ENCODE results near the gene BIK.
"Not testable (repeated sequence)": the region's sequence is repeated elsewhere in the genome, so short reads cannot be mapped to it uniquely, and the experiment has no call there.

The BIK gene

DNA sequence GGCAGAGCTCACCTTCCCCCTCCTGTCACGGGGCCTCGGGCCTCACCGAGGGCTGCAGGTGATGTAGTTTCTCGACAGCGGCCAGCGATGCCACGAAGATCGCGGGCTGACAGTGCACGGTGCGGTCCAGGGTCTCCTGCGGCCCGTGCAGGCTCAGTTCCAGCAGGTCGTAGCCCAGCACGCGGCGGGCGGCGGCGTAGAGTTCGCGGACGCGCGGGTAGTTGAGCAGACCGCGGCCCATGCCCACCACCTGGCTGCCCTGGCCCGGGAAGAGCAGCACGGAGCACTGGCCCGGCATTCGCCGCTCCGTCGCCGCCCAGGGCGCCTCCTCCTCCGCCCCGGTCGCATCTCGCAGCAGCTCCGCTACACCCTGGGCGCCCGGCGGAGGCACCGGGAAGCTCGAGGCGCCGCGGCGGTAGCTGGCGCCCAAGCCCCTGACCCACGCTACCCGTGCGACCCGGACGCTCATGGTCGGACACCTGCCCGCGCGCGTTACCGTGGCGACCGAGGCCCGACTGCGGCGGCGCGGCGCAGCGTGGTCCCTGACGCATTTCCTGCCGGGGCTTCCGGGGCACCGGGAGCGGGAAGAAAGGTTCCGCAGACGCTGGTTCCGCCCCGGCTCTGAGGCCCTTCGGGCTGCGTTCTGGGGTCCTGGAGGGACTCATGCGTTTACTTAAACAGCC is 32.5 kb downstream of the BIK start, which contains the start of gene MCAT:
Gene MCAT (minus strand): TSS at position 519 of the 683 bp plus-strand sequence. CDS start 50 bp downstream, at position 469.
- DNase-seq = peak; percentile 81

GRCh38 chr22:43144949-43145348 is 34.4 kb downstream of the BIK start:
- no peak for DNase-seq

- DNase-seq = not testable (repeated sequence)
Measured at GRCh38 chr22:43145371-43145770, 34.8 kb downstream of the BIK start.

DNA sequence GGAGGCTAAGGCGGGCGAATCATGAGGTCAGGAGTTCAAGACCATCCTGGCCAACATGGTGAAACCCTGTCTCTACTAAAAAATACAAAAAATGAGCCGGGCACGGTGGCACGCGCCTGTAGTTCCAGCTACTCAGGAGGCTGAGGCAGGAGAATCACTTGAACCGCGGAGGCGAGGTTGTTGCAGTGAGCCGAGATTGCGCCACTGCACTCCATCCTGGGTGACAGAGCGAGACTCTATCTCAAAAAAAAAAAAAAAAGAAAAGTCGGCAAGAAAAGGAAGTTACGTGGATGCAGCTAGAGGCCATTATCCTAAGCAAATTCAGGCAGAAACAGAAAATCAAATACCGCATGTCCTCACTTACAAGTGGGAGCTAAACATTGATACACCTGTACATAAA is 35.8 kb downstream of the BIK start:
- not testable (repeated sequence) for DNase-seq

DNA sequence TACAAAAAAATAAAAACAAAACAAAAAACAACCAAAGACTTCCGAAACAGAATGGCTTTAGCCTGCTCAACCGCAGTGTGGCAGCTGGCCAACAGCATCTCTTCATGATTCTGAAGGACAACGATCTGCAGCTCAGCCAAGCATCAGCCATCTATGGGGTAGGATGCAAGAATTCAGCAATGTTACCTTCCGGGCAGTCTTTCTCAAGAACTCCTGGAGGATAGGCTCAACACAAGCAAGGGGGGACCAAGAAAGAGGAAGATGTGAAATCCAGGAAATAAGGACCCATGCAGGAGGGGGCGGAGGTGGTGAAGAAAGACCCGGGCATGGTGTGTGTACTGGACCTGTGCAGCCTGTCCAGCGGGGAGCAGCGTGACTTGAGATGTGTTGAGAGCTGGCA is 37.3 kb downstream of the BIK start:
- DNase-seq = no peak

- DNase-seq = no peak
Measured at GRCh38 chr22:43148581-43148980, 38.0 kb downstream of the BIK start.

DNA sequence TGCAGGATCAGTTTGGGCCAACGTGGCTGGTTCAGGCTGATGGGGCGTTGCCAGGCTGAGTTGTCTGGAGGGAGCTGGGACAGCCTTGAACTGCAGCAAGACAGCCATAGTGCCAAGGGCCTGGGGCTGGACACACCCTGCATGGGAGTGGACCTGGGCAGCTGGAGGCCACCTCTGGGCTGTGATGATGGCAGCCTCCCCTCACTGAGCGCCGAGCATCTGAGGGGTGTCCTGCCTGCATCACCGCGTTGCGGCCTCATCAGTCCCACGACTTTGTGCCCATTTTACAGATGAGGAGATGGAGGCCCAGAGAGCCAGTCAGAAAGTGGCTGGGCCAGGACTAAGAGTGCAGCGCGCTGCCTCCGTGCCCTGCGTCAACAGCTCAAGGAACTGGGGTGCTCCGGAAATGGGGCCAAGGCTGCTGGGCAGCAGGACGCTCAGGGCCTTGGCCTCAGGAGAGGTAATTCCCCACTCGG is 40.2 kb downstream of the BIK start:
- DNase-seq = no peak

DNA sequence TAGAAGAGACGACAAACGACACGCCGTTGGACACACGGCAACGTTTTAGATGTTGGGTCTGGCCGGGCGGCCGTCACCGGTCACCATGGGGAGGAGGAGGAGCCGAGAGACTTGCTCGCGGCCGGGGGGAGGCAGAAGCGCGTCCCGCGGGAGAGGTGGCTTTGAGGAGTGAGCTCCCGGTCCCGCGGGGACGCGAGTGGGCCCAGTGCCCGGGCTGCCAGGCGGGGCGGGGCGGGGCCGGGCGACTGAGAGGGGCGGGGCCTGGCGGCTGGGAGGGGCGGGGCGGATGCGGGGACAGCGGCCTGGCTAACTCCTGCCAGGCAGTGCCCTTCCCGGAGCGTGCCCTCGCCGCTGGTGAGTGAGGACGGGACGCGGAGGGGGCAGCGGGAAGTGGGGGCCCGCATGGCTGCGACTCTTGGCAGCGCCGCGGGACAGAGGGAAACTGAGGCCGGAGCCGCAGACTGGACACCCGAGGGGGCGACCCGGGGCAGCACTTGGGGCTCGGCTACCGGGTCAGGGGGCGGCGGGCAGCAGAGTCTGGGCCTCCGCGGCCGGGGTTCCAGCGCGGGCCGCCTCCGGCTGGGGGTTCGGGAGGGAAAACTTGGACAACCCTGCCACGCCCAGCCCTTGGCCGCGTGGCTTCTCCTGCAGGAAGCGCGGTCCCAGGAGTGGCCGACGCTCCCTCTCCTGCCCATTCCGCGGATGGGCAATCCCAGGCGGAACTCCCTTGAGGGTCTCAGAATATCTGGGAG is 40.9 kb downstream of the BIK start, which contains the start of gene TSPO:
Gene TSPO (plus strand): TSS at position 309 of the 752 bp plus-strand sequence. CDS start 7,680 bp downstream, outside the sequence.
- peak; percentile 73 for DNase-seq

- no peak for DNase-seq
Measured at GRCh38 chr22:43152003-43152356, 41.4 kb downstream of the BIK start.

DNA sequence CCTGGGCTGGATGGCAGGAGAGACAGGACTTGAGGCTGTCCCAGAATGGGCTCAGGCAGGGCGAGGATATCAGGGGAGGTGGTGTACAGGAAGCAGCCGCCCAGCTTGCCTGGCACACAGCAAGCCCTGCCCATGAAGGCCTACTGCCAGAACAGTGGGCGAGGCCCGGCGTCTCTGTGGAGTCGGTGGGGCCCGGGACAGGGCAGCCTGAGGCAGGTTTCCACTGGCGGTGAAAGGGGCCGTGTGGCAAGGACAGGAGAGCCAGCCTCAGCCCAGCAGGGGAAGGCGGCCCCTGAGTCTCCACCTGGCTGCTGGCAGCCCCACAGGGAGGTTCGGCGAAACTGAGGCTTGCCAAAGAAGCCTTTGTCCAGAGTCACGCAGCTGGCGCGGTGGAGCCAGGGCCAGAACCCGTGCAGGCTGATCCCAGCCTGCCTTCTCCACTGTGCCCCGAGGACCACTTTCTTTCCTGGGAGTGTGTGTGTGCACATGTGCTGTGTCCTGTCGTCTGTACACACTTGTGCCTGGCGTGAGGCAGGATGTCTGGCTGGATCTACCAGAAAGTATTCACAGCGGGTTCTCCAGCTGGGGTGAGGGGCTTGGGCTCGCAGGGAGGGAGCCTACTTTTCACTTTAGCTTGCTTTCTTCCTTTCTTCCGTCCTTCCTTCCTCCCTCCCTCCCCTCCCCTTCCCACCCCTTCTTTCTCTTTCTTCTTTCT is 42.0 kb downstream of the BIK start:
- peak; percentile 66 for DNase-seq

GRCh38 chr22:43153899-43154298 is 43.3 kb downstream of the BIK start:
- no peak for DNase-seq

- no peak for DNase-seq
Measured at GRCh38 chr22:43154887-43155536, 44.5 kb downstream of the BIK start.

GRCh38 chr22:43155789-43156188 is 45.2 kb downstream of the BIK start:
- no peak for DNase-seq

DNA sequence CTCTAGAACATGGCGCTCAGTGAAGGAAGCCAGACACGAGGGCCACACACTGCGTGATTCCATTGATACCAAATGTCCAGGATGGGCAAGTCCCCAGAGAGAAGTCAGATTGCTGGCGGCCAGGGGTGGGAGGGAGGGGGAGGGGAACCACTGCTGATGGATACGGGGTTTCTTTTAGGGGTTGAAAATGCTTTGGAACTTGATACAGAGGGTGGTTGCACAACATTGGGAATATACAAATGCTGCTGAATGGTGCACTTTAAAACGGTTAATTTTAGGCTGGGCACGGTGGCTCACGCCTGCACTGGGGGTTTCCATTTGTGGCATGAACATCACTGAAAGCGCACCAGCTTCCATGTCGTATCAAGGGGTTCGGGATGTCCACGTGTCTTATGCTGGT is 45.9 kb downstream of the BIK start:
- DNase-seq = no peak

DNA sequence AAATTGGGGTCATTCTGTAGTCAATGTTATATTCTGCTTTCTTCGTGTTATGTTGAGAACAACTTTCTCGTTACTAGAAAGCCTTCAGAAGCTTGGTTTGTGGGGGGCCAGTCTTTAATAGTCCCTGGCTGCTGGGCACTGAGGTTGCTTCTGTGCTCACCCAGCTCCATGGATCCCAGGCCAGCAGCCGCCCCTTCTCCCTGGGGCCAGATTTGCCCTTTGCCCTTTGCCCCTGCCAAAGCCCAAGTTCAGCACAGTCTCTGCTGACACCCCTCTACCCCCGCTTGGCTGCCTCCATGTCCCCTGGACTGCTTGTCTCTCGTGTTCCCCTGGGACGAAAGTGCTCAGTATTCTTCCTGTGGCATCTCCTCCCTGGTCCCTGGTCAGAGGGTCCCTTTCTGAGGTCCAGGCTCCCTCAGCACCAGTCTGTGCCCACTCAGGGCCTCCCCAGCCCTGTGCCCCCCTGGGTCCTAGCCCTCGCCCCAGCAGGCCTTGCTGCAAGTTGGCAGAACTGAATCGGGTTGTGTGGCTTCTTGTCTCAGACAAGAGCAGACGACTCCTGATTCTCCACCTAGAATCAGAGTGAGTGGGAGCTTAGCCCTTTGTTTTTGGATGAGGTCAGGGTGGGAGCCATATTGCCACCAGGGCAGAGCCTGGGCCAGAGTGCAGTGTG is 47.5 kb downstream of the BIK start:
- no peak for DNase-seq

GRCh38 chr22:43158778-43159483 is 48.4 kb downstream of the BIK start:
- DNase-seq = no peak

GRCh38 chr22:43159484-43160178 is 49.1 kb downstream of the BIK start:
- no peak for DNase-seq

DNA sequence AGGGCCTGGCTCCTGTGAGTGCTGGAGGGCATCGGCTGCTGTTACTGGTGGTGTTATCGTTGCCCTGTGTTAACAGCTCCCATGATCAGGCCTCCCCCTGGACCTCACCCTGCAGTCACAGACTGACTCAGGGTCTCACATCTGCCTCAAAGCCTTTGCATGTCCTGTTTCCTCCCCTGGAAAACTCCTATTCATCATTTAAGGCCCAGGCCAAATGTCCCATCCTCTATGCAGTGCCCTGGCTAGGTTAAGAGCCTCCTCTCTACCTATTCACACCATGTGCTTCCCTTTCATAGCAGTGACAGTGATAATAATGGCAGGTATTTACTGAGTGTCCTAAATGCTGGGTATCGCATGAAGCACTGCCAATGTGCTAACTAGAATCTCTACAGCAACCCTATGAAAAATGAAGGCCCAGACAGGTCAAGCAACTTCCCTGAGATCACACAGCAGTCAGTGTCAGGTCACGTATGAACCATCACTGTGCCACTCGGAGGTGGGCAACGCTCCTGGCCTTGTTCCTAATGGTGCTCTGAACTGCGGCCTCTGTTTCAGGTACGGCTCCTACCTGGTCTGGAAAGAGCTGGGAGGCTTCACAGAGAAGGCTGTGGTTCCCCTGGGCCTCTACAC is 50.1 kb downstream of the BIK start:
- DNase-seq = no peak

GRCh38 chr22:43162412-43163150 is 52.0 kb downstream of the BIK start:
- no peak for DNase-seq

DNA sequence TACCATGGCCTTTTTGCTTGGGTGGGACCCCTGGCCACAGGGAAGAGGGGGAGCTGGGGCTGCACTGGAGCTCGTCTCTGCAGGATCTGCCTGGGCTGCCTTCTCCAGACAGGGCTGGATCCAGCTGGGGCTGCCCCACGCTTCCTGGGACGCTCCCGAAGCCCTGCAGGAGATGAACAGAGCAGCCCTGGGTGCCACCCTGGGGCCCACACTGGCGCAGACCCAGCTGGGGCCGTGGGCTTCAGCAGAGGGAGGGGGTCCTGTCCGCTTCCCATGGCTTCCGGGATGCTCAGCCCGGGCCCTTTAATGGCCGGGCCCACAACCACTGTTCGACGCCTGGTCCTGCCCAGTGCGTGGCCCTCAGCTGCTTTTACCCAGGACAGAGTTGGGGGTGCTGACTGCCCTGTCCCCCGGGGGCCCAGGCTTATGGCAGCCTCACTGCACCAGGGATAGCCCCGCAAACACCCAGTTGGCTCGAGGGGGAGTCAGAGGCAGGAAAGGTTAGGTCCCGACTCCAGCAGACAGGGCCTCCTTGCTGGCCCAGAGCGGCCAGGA is 52.8 kb downstream of the BIK start:
- no peak for DNase-seq
